Loucy (cell line): ENCODE results near the gene L1CAM.

ENCODE experiments used
- H2AFZ ChIP-seq: fragments of 200-600 bp; sonication (generic); 2 replicates; pipeline ENCODE4 v1.6.0; 2016; ENCODE audit warnings: antibody characterized with exemption, mild to moderate bottlenecking, low read length, moderate library complexity
- H3F3A ChIP-seq: fragments of 200-600 bp; 2 replicates; pipeline ENCODE4 v1.6.0; 2016; ENCODE audit warnings: antibody characterized with exemption, low read depth, mild to moderate bottlenecking
- H3K27me3 ChIP-seq: fragments of 200-600 bp; sonication (generic); 2 replicates; pipeline ENCODE4 v1.6.1; 2014; ENCODE audit warnings: low read length, mild to moderate bottlenecking; ENCODE audit not compliant: insufficient read depth, poor library complexity, severe bottlenecking
- H3K36me3 ChIP-seq: fragments of 200-600 bp; sonication (generic); 2 replicates; pipeline ENCODE4 v1.6.1; 2016; ENCODE audit warnings: low read length; ENCODE audit not compliant: insufficient read depth
- H3K4me1 ChIP-seq: fragments of 200-600 bp; sonication (generic); 2 replicates; pipeline ENCODE4 v1.5.1; 2014; ENCODE audit warnings: low read length, mild to moderate bottlenecking; ENCODE audit not compliant: insufficient read depth, poor library complexity, severe bottlenecking
- H3K4me2 ChIP-seq: fragments of 200-600 bp; sonication (generic); 2 replicates; pipeline ENCODE4 v1.6.0; 2014; ENCODE audit warnings: antibody characterized with exemption, low read length, low read depth, mild to moderate bottlenecking; ENCODE audit not compliant: poor library complexity, severe bottlenecking
- H3K4me3 ChIP-seq: fragments of 200-600 bp; sonication (generic); 2 replicates; pipeline ENCODE4 v1.5.1; 2014; ENCODE audit warnings: low read length, mild to moderate bottlenecking, mixed read lengths; ENCODE audit not compliant: poor library complexity, severe bottlenecking
- H3K79me2 ChIP-seq: fragments of 200-600 bp; sonication (generic); 2 replicates; pipeline ENCODE4 v1.6.1; 2014; ENCODE audit warnings: low read length; ENCODE audit not compliant: insufficient read depth
- H3K9ac ChIP-seq: fragments of 200-600 bp; sonication (generic); 2 replicates; pipeline ENCODE4 v1.6.0; 2014; ENCODE audit warnings: mild to moderate bottlenecking, low read depth, low read length, moderate library complexity; ENCODE audit not compliant: poor library complexity, severe bottlenecking
- H3K9me2 ChIP-seq: fragments of 200-600 bp; sonication (generic); replicated peaks from 2 replicates; pipeline ENCODE4 v1.6.1; 2016; ENCODE audit warnings: low read depth, low read length, mixed read lengths
- H3K9me3 ChIP-seq: fragments of 200-600 bp; sonication (generic); 2 replicates; pipeline ENCODE4 v1.6.1; 2014; ENCODE audit warnings: mild to moderate bottlenecking, antibody characterized with exemption, low read length, low read depth; ENCODE audit not compliant: insufficient read depth
- H4K20me1 ChIP-seq: fragments of 200-600 bp; sonication (generic); 2 replicates; pipeline ENCODE4 v1.6.0; 2014; ENCODE audit warnings: antibody characterized with exemption, low read length, mild to moderate bottlenecking; ENCODE audit not compliant: insufficient read depth, poor library complexity, severe bottlenecking
- CTCF ChIP-seq: fragments of 200-600 bp; sonication (generic); conservative IDR thresholded peaks from 2 replicates; pipeline ENCODE4 v1.5.1; 2014; ENCODE audit warnings: mild to moderate bottlenecking, antibody characterized with exemption, low read length
- EZH2phosphoT487 ChIP-seq: fragments of 200-600 bp; IDR thresholded peaks from 2 replicates; pipeline ENCODE4 v1.6.1; 2018; ENCODE audit warnings: antibody characterized with exemption, mild to moderate bottlenecking, moderate library complexity, borderline replicate concordance

L1CAM gene

GRCh38 chrX:153828723-153829548, 57.0 kb downstream of the L1CAM start:
- H2AFZ ChIP-seq: no peak overlapping the region
- no peak overlapping the region for H3K9ac ChIP-seq
- no peaks in the 10 kb centered on the region for H3K9me3 ChIP-seq
- no peaks in the 10 kb centered on the region for H3K36me3 ChIP-seq
- no peaks in the 10 kb centered on the region for H3K79me2 ChIP-seq
- no peaks in the 10 kb centered on the region for H3K27me3 ChIP-seq
- no peak overlapping the region for H3K4me3 ChIP-seq
- H3K9me2 ChIP-seq: no peaks in the 10 kb centered on the region
- H3F3A ChIP-seq: no peaks in the 10 kb centered on the region
- H3K4me2 ChIP-seq: no peak overlapping the region
- TF ChIP-seq CTCF (no peak), EZH2phosphoT487 (no peak)
- H4K20me1 ChIP-seq: no peaks in the 10 kb centered on the region
- no peaks in the 10 kb centered on the region for H3K4me1 ChIP-seq

DNA sequence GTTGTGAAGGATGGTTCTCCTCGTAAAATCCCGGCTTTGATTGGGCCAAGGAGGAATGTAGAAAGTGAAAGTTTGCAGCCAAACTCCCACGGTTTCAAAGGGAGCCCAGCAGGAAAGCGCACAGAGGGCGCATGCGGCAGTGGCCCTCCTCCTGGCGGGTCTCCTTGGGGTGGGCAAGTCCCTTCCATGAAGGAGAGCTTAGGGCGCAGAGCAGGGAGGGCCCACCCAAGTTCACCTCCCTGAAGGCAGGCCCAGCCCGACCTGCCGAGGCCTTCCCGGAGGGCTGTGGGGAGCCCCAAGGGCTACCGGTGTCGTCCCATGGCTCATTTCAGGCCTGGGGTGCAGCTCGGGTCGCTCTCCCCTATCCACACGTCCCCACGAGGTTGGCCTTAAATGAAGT, 57.7 kb downstream of the L1CAM start:
- TF ChIP-seq EZH2phosphoT487 (no peak), CTCF (no peak)
- Histone ChIP-seq H4K20me1 (no peaks in the 10 kb centered on the region), H3K4me3 (no peak overlapping the region), H3K4me2 (no peak overlapping the region), H3K79me2 (no peaks in the 10 kb centered on the region), H3K36me3 (no peaks in the 10 kb centered on the region), H3K4me1 (peaks cover 4% of the 10 kb centered on the region), H3K9ac (no peak overlapping the region), H3K9me3 (no peaks in the 10 kb centered on the region), H2AFZ (no peak overlapping the region), H3F3A (no peaks in the 10 kb centered on the region), H3K9me2 (no peaks in the 10 kb centered on the region), H3K27me3 (no peaks in the 10 kb centered on the region)

DNA sequence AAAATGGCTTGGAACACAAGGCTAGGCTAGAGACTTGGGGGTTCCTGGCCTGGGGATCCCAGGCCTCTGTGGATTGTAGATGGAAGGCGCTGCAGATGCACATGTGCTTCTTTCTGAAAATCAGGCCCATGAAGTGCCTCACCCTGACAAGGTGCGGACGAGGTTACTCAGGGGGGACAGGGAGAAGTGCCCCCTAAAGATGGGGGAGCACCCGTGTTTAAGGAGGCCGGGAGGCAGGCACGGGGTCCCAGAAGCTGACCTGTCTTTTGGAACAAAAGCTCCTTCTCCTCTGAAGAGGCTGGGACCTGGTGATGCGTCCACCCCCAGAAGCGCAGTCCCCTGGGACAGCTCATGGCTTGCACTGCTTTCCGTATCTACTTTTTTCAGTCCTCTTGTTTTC, 58.1 kb downstream of the L1CAM start:
- no peaks in the 10 kb centered on the region for H4K20me1 ChIP-seq
- no peak overlapping the region for H3K9ac ChIP-seq
- no peaks in the 10 kb centered on the region for H3F3A ChIP-seq
- TF ChIP-seq EZH2phosphoT487 (no peak), CTCF (no peak)
- H3K9me3 ChIP-seq: no peaks in the 10 kb centered on the region
- H3K79me2 ChIP-seq: no peaks in the 10 kb centered on the region
- H3K27me3 ChIP-seq: no peaks in the 10 kb centered on the region
- H3K4me1 ChIP-seq: peaks cover 4% of the 10 kb centered on the region
- H2AFZ ChIP-seq: no peak overlapping the region
- H3K9me2 ChIP-seq: no peaks in the 10 kb centered on the region
- no peaks in the 10 kb centered on the region for H3K36me3 ChIP-seq
- H3K4me2 ChIP-seq: no peak overlapping the region
- no peak overlapping the region for H3K4me3 ChIP-seq
